Measurements from ENCODE around the gene EMILIN3.

DNA sequence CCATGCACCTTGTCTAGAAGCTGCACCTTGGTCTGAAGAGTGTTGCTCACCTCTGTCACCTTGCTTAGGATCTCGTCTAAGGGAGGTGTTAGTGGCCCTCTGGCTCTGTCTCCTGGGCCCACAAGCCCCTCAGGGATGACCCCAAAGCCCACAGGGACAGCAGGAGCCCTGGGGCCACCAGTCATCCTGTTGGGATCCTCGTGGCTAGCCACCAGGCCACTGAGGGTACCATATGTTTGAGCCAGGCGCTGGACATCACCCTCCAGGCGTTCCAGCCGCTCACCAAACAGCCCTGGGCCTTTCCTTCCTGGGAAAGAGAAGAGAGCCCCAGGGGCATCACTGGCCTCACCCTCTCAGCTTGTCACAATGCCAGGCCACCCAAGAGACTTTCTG lies 3.9 kb downstream of the EMILIN3 start:
- TF ChIP-seq, protein P1, sequence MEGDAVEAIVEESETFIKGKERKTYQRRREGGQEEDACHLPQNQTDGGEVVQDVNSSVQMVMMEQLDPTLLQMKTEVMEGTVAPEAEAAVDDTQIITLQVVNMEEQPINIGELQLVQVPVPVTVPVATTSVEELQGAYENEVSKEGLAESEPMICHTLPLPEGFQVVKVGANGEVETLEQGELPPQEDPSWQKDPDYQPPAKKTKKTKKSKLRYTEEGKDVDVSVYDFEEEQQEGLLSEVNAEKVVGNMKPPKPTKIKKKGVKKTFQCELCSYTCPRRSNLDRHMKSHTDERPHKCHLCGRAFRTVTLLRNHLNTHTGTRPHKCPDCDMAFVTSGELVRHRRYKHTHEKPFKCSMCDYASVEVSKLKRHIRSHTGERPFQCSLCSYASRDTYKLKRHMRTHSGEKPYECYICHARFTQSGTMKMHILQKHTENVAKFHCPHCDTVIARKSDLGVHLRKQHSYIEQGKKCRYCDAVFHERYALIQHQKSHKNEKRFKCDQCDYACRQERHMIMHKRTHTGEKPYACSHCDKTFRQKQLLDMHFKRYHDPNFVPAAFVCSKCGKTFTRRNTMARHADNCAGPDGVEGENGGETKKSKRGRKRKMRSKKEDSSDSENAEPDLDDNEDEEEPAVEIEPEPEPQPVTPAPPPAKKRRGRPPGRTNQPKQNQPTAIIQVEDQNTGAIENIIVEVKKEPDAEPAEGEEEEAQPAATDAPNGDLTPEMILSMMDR (conservative IDR thresholded peaks at IDR 0.05; ENCODE audit: low read depth, low read length): no peak
- TF ChIP-seq POLR2A (IDR thresholded peaks at IDR 0.05; ENCODE audit: low read depth, low read length): no peak
- TF ChIP-seq, protein P2, sequence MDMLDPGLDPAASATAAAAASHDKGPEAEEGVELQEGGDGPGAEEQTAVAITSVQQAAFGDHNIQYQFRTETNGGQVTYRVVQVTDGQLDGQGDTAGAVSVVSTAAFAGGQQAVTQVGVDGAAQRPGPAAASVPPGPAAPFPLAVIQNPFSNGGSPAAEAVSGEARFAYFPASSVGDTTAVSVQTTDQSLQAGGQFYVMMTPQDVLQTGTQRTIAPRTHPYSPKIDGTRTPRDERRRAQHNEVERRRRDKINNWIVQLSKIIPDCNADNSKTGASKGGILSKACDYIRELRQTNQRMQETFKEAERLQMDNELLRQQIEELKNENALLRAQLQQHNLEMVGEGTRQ (IDR thresholded peaks at IDR 0.05; ENCODE audit: low read depth, low read length): no peak
- no peak for TF ChIP-seq RCOR1 (IDR thresholded peaks at IDR 0.05; ENCODE audit: insufficient replicate concordance, low read length)
- TF ChIP-seq RFX5 (IDR thresholded peaks at IDR 0.05; ENCODE audit: low read depth, low read length): no peak
- no peak for TF ChIP-seq SMC3 (IDR thresholded peaks at IDR 0.05; ENCODE audit: low read depth, low read length)
- TF ChIP-seq CEBPB (IDR thresholded peaks at IDR 0.05; ENCODE audit: low read depth, low read length): no peak
- no peak for TF ChIP-seq RAD21 (IDR thresholded peaks at IDR 0.05; ENCODE audit: low read length)
- TF ChIP-seq, protein P3, sequence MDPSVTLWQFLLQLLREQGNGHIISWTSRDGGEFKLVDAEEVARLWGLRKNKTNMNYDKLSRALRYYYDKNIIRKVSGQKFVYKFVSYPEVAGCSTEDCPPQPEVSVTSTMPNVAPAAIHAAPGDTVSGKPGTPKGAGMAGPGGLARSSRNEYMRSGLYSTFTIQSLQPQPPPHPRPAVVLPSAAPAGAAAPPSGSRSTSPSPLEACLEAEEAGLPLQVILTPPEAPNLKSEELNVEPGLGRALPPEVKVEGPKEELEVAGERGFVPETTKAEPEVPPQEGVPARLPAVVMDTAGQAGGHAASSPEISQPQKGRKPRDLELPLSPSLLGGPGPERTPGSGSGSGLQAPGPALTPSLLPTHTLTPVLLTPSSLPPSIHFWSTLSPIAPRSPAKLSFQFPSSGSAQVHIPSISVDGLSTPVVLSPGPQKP (IDR thresholded peaks at IDR 0.05; ENCODE audit: borderline replicate concordance, low read depth, low read length): no peak
- TF ChIP-seq FOS (IDR thresholded peaks at IDR 0.05; ENCODE audit: low read depth, low read length): no peak
- no peak for TF ChIP-seq MXI1 (IDR thresholded peaks at IDR 0.05; ENCODE audit: borderline replicate concordance, low read depth, low read length)
- TF ChIP-seq NFE2L2 (IDR thresholded peaks at IDR 0.05; ENCODE audit: low read depth, low read length): no peak

All from IMR-90 (cell line).